GM12801 (cell line): ENCODE measurements around the gene ANKRD42.

ENCODE experiments used
- CTCF ChIP-seq: IDR thresholded peaks from one replicate; pipeline ENCODE4 v1.5.1; 2011; ENCODE audit warnings: control low read depth; ENCODE audit not compliant: insufficient read length; ENCODE audit errors: extremely low read depth

Gene ANKRD42

GRCh38 chr11:83259559-83259958 lies 66.0 kb downstream of the ANKRD42 start:
- no peak for TF ChIP-seq CTCF

DNA sequence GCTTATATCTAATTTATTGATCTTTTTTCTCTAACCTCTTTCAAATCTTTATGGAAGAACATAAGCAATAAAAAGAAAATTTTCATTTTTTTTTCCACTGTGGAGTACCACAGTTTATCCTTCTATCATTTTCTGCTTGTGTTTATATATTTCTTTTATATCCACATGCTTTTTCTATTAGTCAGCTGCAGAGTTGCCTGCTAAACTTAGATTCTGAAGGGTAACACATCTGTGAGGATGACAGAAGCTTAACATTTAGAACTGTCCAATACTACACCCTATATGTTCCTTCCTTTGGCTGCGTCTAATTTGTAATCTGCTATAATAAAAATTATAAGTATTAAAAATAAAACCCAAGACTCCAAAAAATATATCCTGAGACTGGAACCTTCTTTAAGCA lies 71.8 kb downstream of the ANKRD42 start:
- TF ChIP-seq CTCF: no peak

GRCh38 chr11:83272627-83273026 lies 79.1 kb downstream of the ANKRD42 start:
- TF ChIP-seq CTCF: no peak

GRCh38 chr11:83275888-83276641 lies 82.6 kb downstream of the ANKRD42 start:
- TF ChIP-seq CTCF: no peak

DNA sequence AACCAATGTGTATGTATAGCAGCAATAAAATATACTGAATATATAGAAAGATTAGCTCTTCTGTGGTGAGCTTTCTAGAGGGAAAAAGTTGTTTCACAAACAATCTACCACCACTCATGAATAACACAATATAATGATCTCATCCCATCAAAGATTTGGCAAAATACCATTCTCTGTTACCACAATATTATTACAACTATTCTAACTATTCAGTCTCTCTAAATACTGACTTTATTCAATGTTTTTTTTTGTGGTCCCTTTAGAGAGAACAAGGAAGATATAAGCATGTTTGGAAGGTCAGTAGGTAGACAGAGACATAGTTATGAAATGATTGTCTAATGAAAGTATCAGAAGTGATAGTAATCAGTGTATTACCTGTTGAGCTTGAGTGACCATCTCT lies 84.8 kb downstream of the ANKRD42 start:
- TF ChIP-seq CTCF: no peak

- TF ChIP-seq CTCF: no peak
Measured at GRCh38 chr11:83280256-83280655, 86.7 kb downstream of the ANKRD42 start.

- TF ChIP-seq CTCF: no peak
Measured at GRCh38 chr11:83282084-83282716, 88.7 kb downstream of the ANKRD42 start.
